ENCODE measurements around the gene DDX17.
"Not testable (repeated sequence)": the region's sequence is repeated elsewhere in the genome, so short reads cannot be mapped to it uniquely, and the experiment has no call there.

Gene DDX17

DNA sequence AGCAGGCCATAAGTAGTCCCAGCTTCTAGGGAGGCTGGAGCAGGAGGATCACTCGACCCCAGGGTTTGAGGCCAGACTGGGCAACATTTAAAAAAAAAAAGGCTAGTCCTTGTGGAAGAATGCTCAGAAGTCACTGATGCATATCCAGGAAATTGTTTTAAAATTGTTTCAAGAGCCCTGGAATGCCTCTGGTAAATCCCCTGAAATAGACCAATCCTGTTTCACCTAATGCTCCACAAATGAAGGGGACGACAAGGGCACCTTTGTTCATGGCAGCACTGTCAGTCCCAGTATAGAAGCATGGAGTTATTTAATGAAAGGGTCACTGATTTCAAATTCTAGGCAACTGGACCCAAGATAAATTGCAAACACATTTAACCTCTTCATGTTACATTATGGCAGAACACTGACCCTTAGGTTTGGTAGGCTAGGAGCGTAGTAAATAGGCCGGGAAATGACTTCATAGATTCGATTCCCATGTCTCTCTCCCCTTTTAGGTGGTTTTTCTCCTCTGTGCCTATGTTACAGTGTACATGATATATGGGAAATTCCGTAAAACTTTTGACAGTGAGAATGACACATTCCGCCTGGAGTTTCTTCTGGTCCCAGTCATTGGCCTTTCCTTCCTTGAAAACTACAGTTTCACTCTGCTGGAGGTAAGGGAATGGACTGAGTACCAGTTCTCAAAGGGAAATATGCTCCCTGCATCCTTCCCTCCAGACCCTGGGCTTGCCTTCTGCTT is 26.8 kb downstream of the DDX17 start:
- no peaks in the 10 kb centered on the region for H3K79me2 ChIP-seq (ENCODE audit: control insufficient read depth, insufficient read depth, low read length, unreplicated experiment)
- H3K4me1 ChIP-seq (ENCODE audit: control insufficient read depth, insufficient read depth, low read length, unreplicated experiment): no peaks in the 10 kb centered on the region
- peaks cover 28% of the 10 kb centered on the region for H3K36me3 ChIP-seq (ENCODE audit: insufficient read depth, low read length)
- H3K27ac ChIP-seq (ENCODE audit: low read depth, low read length): 0 out of 2 replicates have a peak overlapping the region, but pooled peaks have one; percentile 23
- no peak overlapping the region for H3K4me3 ChIP-seq (ENCODE audit: low read depth, low read length)
- no peak overlapping the region for H2AFZ ChIP-seq (ENCODE audit: low read length, unreplicated experiment)
- no peaks in the 10 kb centered on the region for H3K27me3 ChIP-seq (ENCODE audit: insufficient read depth, low read length)

DNA sequence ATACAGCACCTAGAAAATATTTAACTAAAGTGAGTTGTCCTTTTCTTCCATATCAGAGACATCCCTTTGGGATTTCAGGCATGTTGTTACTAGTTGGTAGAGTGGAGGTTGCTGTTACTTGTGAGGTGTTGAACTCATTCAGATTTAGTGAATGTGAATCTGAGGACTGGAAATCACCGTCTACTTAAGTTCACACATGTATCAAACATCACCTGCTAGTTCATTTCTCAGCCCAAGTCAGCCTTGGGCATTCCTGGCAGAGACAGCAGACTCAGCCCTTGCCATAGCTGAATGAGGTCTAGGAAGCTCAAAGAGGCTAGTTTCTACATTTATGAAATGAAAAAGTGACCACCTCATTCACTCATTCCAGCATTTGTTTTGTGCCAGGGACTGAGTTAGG is 28.5 kb downstream of the DDX17 start:
- H3K36me3 ChIP-seq (ENCODE audit: insufficient read depth, low read length): peaks cover 16% of the 10 kb centered on the region
- H3K79me2 ChIP-seq (ENCODE audit: control insufficient read depth, insufficient read depth, low read length, unreplicated experiment): no peaks in the 10 kb centered on the region
- no peak overlapping the region for H3K4me3 ChIP-seq (ENCODE audit: low read depth, low read length)
- no peaks in the 10 kb centered on the region for H3K4me1 ChIP-seq (ENCODE audit: control insufficient read depth, insufficient read depth, low read length, unreplicated experiment)
- H2AFZ ChIP-seq (ENCODE audit: low read length, unreplicated experiment): no peak overlapping the region
- H3K27ac ChIP-seq (ENCODE audit: low read depth, low read length): no peak overlapping the region
- H3K27me3 ChIP-seq (ENCODE audit: insufficient read depth, low read length): no peaks in the 10 kb centered on the region

DNA sequence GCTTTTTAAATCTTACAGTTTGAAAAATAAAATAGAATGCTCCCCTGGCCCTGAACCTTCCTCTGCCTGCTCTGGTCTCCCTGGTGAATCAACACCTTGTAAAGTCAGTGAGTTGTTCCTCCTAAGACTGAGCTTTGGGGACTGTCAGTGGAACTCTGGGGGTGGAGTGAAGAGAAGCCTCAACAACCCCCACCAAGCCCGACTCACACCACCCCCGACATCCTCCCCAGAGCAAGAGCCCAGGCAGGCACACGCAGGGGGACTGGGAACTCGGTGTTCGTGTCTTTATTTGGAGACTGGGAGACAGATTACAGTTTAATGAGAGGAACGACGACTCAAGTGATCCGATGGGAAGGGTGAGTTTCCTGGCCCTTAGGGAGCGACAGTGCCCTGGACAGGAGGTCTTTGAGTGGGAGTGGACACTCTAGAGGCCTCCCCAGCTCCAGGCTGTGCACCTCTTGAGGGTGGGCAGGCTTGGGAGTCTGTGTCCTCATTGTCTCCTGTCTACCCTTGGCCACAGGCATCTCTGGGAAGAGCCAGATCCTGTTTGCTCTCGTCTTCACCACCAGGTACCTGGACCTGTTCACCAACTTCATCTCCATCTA is 32.0 kb downstream of the DDX17 start:
- no peak overlapping the region for H2AFZ ChIP-seq (ENCODE audit: low read length, unreplicated experiment)
- H3K4me3 ChIP-seq (ENCODE audit: low read depth, low read length): no peak overlapping the region
- H3K36me3 ChIP-seq (ENCODE audit: insufficient read depth, low read length): peaks cover 4% of the 10 kb centered on the region; the same call in 1 of the 2 replicates
- peaks cover 13% of the 10 kb centered on the region for H3K79me2 ChIP-seq (ENCODE audit: control insufficient read depth, insufficient read depth, low read length, unreplicated experiment)
- no peaks in the 10 kb centered on the region for H3K27me3 ChIP-seq (ENCODE audit: insufficient read depth, low read length)
- H3K27ac ChIP-seq (ENCODE audit: low read depth, low read length): no peak overlapping the region
- H3K4me1 ChIP-seq (ENCODE audit: control insufficient read depth, insufficient read depth, low read length, unreplicated experiment): peaks cover 3% of the 10 kb centered on the region

DNA sequence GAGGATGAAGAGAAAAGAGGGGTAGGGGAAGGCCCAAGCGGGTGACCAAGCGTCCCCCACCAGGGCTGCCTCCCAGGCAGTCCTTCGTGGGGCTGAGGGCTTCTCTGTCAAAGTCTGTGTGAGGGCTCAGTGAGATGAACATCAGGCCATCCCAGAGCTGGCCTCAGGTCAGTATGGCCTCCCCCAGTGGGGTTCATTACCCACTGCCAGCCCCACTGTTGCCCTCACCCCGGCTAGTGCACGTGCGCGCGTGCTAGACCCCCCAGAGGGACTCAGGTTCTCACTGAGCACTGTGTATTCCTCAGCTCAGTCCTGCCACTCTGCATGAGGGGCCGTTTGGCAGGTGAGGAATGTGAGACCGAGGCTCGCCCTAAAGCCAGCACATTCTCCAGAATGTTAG is 34.9 kb downstream of the DDX17 start:
- Histone ChIP-seq H3K36me3 (ENCODE audit: insufficient read depth, low read length) (no peaks in the 10 kb centered on the region), H3K27me3 (ENCODE audit: insufficient read depth, low read length) (no peaks in the 10 kb centered on the region), H3K79me2 (ENCODE audit: control insufficient read depth, insufficient read depth, low read length, unreplicated experiment) (peaks cover 23% of the 10 kb centered on the region), H3K4me3 (ENCODE audit: low read depth, low read length) (no peak overlapping the region), H3K4me1 (ENCODE audit: control insufficient read depth, insufficient read depth, low read length, unreplicated experiment) (peaks cover 9% of the 10 kb centered on the region), H3K27ac (ENCODE audit: low read depth, low read length) (no peak overlapping the region), H2AFZ (ENCODE audit: low read length, unreplicated experiment) (no peak overlapping the region)

DNA sequence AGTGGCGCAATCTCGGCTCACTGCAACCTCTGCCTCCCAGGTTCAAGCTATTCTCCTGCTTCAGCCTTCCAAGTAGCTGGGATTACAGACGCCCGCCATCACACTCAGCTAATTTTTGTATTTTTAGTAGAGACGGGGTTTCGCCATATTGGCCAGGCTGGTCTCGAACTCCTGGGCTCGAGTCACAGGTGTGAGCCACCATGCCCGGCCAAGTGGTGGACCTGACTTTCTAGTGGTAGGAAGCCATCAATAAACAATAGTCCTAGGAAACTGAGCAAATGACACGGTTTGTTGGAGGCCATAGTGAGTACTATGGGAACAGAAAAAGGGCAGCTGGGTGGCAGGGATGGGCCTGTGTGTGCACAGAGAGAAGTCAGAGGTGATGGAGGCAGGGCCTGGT is 35.9 kb downstream of the DDX17 start:
- H3K79me2 ChIP-seq (ENCODE audit: control insufficient read depth, insufficient read depth, low read length, unreplicated experiment): peaks cover 23% of the 10 kb centered on the region

DNA sequence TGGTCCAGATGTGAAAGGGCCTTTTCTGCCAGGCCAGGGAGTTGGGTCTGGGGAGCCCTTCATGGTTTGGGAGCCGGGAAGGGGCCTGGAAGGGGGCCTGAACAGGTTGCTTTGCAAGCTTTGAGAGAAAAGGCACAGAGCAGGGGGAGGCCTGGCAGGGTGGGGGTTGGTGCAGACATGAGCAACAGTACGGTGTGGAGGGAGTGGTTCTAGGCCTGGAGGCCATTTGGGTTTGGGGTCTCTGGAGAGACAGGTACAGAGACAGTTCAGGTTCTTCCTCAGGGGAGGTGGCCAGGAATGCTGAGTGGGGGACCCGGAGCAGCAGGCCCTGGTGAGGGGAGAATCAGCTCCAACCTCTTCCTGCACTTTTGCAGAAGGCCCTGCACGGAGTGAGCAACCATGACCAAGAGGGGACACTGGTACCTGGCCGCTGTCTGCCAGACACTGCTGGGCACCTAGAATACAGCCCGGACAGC is 36.8 kb downstream of the DDX17 start:
- Histone ChIP-seq H3K4me1 (ENCODE audit: control insufficient read depth, insufficient read depth, low read length, unreplicated experiment) (peaks cover 9% of the 10 kb centered on the region), H3K27ac (ENCODE audit: low read depth, low read length) (no peak overlapping the region), H3K36me3 (ENCODE audit: insufficient read depth, low read length) (no peaks in the 10 kb centered on the region), H2AFZ (ENCODE audit: low read length, unreplicated experiment) (no peak overlapping the region), H3K79me2 (ENCODE audit: control insufficient read depth, insufficient read depth, low read length, unreplicated experiment) (peaks cover 23% of the 10 kb centered on the region), H3K27me3 (ENCODE audit: insufficient read depth, low read length) (no peaks in the 10 kb centered on the region), H3K4me3 (ENCODE audit: low read depth, low read length) (peak overlapping the region; percentile 96)

More for the DNA sequence above, 35.9 kb downstream of the DDX17 start:
- not testable (repeated sequence) for H3K27ac ChIP-seq (ENCODE audit: low read depth, low read length); H3K36me3 ChIP-seq (ENCODE audit: insufficient read depth, low read length); H3K27me3 ChIP-seq (ENCODE audit: insufficient read depth, low read length); H3K4me1 ChIP-seq (ENCODE audit: control insufficient read depth, insufficient read depth, low read length, unreplicated experiment); H3K4me3 ChIP-seq (ENCODE audit: low read depth, low read length); H2AFZ ChIP-seq (ENCODE audit: low read length, unreplicated experiment)

DNA sequence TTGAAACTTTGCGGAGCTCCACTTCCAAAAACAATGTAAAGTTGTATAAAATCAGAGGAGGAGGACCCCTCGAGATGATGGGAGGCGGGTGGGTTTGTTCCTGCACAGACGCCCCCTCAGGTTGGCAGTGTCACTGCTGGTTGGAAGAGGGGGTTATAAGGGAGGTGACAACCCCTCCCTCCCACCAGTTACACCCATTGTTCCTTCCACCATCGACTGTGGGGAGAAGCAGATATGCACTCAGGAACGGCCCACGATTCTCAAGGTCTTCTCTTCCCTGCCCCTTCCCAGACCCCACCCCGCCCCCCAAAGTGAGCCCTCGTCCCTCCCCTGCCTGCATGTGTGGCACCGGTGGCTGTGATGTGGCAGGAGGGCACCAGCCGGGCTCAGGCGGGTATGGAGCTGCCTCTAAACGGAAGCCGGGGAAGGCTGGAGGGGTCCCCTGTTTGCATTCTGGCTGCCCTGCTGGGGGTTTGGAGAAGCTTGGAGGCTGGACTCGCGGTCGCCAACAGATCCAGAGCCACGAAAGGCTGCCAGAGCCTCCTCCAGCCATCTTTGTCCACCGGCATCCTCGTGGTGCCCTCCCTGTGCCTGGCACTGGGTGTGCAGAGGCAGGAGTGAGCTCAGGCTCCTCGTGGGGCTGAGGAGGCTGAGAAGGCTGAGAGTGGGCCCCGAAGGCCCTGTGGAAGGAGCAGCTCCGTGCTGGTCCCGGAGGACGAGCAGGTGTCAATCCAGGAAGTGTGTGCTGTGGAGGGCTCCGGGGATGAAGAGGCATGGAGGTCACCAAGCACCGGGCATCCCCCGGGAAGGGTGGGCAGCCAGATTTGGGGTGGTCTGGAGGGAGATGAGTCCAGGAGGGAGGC is 37.4 kb downstream of the DDX17 start:
- peak overlapping the region; percentile 59; the same call in 1 of the 2 replicates for H3K27ac ChIP-seq (ENCODE audit: low read depth, low read length)
- H2AFZ ChIP-seq (ENCODE audit: low read length, unreplicated experiment): no peak overlapping the region

DNA sequence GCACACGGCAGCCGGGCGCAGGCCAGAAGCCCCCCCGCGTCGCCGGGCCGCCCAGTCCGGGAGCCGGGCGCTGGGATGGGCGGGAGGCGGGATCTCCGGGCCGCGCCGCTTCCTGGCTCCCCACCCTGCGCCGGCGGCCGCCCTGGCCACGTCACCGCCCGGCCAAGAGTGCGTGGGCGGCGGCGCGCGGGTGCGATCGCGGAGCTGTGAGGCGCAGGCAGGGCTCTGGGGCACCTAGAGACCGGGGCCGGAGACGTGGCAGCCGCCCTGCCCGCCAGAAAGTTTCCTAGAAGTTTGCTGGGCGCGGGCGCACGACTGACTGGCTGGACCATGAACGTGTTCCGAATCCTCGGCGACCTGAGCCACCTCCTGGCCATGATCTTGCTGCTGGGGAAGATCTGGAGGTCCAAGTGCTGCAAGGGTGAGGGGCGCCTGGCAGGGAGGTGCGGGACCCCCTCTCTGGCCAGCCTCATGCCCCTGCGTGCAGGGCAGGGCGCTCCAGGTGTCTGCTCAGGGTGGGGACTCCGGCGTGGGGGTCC is 38.1 kb downstream of the DDX17 start, which contains the start of gene KDELR3:
Gene KDELR3 (plus strand): TSS at position 193 of the 539 bp plus-strand sequence. CDS start 138 bp downstream, at position 331.
- peaks cover 23% of the 10 kb centered on the region for H3K79me2 ChIP-seq (ENCODE audit: control insufficient read depth, insufficient read depth, low read length, unreplicated experiment)
- H3K4me1 ChIP-seq (ENCODE audit: control insufficient read depth, insufficient read depth, low read length, unreplicated experiment): peaks cover 9% of the 10 kb centered on the region
- H2AFZ ChIP-seq (ENCODE audit: low read length, unreplicated experiment): peak within 1 kb of the TSS; percentile 75
- H3K27me3 ChIP-seq (ENCODE audit: insufficient read depth, low read length): no peaks in the 10 kb centered on the region
- peak within 1 kb of the TSS; percentile 96 for H3K4me3 ChIP-seq (ENCODE audit: low read depth, low read length)
- peak within 1 kb of the TSS; percentile 59; the same call in 1 of the 2 replicates for H3K27ac ChIP-seq (ENCODE audit: low read depth, low read length)
- no peaks in the 10 kb centered on the region for H3K36me3 ChIP-seq (ENCODE audit: insufficient read depth, low read length)

More for the DNA sequence above, 37.4 kb downstream of the DDX17 start:
- H3K36me3 ChIP-seq (ENCODE audit: insufficient read depth, low read length): no peaks in the 10 kb centered on the region
- peaks cover 23% of the 10 kb centered on the region for H3K79me2 ChIP-seq (ENCODE audit: control insufficient read depth, insufficient read depth, low read length, unreplicated experiment)
- no peaks in the 10 kb centered on the region for H3K27me3 ChIP-seq (ENCODE audit: insufficient read depth, low read length)
- peak overlapping the region; percentile 96 for H3K4me3 ChIP-seq (ENCODE audit: low read depth, low read length)
- H3K4me1 ChIP-seq (ENCODE audit: control insufficient read depth, insufficient read depth, low read length, unreplicated experiment): peaks cover 9% of the 10 kb centered on the region

DNA sequence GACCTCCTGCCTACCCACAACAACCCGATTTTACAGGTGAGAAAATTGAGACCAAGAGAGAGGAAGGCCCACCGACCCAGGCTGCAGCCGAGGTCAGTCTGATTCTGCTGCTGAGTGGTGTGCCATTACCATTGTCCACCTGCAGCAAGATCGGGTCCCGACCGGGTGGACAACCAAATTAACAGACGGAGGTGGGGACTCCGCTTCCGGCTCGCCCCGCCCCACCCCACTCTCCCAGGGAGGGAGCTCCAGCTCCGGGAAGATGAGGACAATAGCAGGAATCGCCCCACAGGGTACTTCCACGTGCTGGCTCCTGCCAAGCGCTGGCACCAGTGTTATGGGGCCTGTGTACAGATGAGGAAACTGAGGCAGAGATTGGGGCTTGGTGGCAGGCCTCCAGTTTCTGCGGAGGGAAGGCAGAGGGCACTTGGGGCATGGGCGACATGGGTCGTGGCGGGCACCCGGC is 38.6 kb downstream of the DDX17 start:
- Histone ChIP-seq H3K4me3 (ENCODE audit: low read depth, low read length) (peak overlapping the region; percentile 96), H3K36me3 (ENCODE audit: insufficient read depth, low read length) (no peaks in the 10 kb centered on the region), H3K4me1 (ENCODE audit: control insufficient read depth, insufficient read depth, low read length, unreplicated experiment) (peaks cover 9% of the 10 kb centered on the region), H3K27me3 (ENCODE audit: insufficient read depth, low read length) (no peaks in the 10 kb centered on the region), H2AFZ (ENCODE audit: low read length, unreplicated experiment) (peak overlapping the region; percentile 75), H3K79me2 (ENCODE audit: control insufficient read depth, insufficient read depth, low read length, unreplicated experiment) (peaks cover 23% of the 10 kb centered on the region), H3K27ac (ENCODE audit: low read depth, low read length) (no peak overlapping the region)
